Measurements from ENCODE around the gene TESK2. TPM values are rescaled to one million over a fixed set of nuclear protein-coding genes. Genes with fewer than 3 reads are reported as not detected.
"Not testable (repeated sequence)": the region's sequence is repeated elsewhere in the genome, so short reads cannot be mapped to it uniquely, and the experiment has no call there.

The TESK2 gene
- total and polyA plus RNA-seq, 12 donors, result 0.77 to 2.6 (median 1.3) TPM

DNA sequence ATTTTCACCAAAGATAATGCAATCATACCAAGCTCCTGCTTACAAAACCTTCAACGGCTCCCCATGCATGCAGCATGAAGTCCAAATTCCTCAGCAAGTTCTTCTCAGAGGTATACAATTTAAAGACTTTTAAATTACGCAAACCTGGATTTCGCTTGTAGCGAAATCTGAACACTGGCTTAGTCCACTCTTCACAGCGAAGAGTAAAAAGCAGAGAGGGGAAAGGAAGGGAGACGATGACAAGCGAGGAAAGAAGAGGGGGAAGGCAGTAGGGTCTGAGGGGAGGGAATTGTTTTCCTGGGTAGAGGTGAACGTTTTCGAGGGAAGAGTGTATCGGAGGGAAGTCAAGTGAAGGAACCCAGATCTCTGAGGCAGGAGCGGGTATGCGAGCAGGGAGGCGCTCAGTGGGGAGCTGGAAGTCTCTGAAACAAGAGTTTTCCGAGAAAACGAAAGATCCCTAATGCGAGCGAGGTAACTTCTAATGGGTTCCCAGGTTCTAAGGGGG, 790 bp downstream of the TESK2 start:
- intact Hi-C loops (cut with DNase I), result loop anchor here in 9 of 10 donors (2.0 to 10.0 kb wide), 6 partner anchors 128 to 478 kb away; partner anchors contain the start of genes HECTD3 (in 8 of the 9) and UROD (in 8 of the 9)
- no peak for ATAC-seq

DNA sequence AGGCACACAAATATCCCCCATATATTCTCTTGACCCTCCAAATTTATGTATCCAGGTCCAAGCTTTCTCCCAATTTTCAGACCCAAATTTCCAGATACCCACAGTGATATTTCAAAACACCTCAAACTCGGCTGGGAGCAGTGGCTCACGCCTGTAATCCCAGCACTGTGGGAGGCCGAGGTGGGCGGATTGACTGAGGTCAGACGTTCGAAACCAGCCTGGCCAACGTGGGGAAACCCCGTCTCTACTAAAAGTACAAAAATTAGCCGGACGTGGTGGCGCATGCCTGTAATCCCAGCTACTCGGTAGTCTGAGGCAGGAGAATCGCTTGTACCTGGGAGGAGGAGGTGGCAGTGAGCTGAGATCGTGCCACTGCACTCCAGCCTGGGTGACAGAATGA, 1.6 kb downstream of the TESK2 start:
- Histone ChIP-seq H3K4me1 (peaks cover 0 to 29% (median 10%) of the 10 kb centered on the region in 9 donors), H3K4me3 (peak overlapping the region in 3 of 10 donors; percentile 85 to 95 (median 87))
- H3K27ac ChIP-seq; intact Hi-C loops (cut with DNase I); H3K36me3 ChIP-seq; DNase-seq; ATAC-seq; H3K27me3 ChIP-seq; H3K9me3 ChIP-seq: not testable (repeated sequence)
- WGBS, 2 donors, result 80 to 82% methylated on average over 14 of the region's 14 CpGs

More for the DNA sequence above, 790 bp downstream of the TESK2 start:
- DNase-seq, result no peak
- TF ChIP-seq, protein P1, sequence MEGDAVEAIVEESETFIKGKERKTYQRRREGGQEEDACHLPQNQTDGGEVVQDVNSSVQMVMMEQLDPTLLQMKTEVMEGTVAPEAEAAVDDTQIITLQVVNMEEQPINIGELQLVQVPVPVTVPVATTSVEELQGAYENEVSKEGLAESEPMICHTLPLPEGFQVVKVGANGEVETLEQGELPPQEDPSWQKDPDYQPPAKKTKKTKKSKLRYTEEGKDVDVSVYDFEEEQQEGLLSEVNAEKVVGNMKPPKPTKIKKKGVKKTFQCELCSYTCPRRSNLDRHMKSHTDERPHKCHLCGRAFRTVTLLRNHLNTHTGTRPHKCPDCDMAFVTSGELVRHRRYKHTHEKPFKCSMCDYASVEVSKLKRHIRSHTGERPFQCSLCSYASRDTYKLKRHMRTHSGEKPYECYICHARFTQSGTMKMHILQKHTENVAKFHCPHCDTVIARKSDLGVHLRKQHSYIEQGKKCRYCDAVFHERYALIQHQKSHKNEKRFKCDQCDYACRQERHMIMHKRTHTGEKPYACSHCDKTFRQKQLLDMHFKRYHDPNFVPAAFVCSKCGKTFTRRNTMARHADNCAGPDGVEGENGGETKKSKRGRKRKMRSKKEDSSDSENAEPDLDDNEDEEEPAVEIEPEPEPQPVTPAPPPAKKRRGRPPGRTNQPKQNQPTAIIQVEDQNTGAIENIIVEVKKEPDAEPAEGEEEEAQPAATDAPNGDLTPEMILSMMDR (IDR thresholded peaks at IDR 0.05), result no peak
- Histone ChIP-seq H3K27ac (peak overlapping the region in 9 of 10 donors; percentile 35 to 83 (median 76)), H3K36me3 (peaks cover 0 to 15% (median 0%) of the 10 kb centered on the region in 9 donors), H3K4me3 (peak overlapping the region; percentile 62 to 96 (median 86)), H3K27me3 (no peaks in the 10 kb centered on the region), H3K9me3 (no peaks in the 10 kb centered on the region), H3K4me1 (peaks cover 0 to 29% (median 10%) of the 10 kb centered on the region in 9 donors)
- WGBS, 2 donors, result 3 to 4% methylated on average over 17 of the region's 17 CpGs

DNA sequence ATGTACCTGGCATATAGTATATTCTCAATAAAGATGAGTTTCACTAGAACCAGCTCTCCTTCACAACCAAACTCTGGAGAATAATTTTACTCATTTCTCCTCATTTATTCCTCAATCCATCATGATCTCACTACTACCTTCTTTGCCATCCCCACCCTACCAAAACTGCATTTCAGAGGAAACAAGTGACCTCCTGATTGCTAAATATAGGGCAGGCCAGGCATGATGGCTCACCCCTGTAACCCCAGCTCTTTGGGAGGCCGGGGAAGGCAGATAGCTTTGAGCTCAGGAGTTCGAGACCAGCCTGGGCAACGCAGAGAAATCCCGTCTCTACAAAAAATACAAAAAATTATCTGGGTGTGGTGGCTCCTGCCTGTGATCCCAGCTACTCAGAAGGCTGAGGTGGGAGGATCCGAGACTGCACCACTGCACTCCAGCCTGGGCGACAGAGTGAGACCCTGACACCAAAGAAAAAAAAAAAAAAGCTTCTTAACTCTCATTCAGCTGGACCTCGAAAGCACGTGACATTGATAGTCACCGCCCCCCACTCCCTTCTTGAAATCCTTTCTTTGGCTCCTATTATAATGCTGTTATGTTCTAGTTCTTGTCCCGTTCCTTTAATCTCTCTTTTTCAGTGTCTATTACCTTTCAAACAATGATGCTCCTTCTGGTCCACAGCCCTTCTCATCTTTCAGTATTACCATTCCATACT, 2.1 kb downstream of the TESK2 start:
- TF ChIP-seq, protein P1 (IDR thresholded peaks at IDR 0.05), result no peak
- H3K4me3 ChIP-seq, result no peak overlapping the region
- intact Hi-C loops (cut with DNase I), result no loop called here
- H3K27ac ChIP-seq, result no peak overlapping the region
- WGBS, 2 donors, result 74 to 84% methylated on average over 10 of the region's 10 CpGs
- H3K36me3 ChIP-seq, result peaks cover 0 to 1% (median 0%) of the 10 kb centered on the region in 9 donors
- no peaks in the 10 kb centered on the region for H3K9me3 ChIP-seq
- DNase-seq (no peak), ATAC-seq (no peak)
- H3K4me1 ChIP-seq, result peaks cover 0 to 29% (median 10%) of the 10 kb centered on the region in 9 donors
- H3K27me3 ChIP-seq, result no peaks in the 10 kb centered on the region

DNA sequence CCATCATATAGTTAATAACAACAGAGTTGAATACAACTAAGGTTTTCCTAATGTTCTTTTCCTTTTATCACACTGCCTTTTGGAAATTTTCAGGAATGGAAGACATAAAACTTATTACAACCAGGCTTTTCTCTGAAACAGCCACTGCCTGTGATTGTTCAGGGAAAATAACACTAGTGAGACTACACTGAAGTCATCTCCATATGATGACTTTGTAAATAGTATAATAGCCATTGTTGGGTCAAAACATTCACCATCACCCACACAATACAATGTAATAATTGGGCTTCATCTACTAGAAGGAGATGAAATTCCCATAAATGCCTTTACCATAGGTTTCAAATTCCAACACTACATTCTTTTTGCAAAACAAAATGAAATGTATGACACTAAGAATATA, 5.0 kb downstream of the TESK2 start:
- Histone ChIP-seq H3K4me1 (peaks cover 0 to 20% (median 8%) of the 10 kb centered on the region in 9 donors), H3K9me3 (no peaks in the 10 kb centered on the region), H3K27ac (no peak overlapping the region), H3K4me3 (no peak overlapping the region), H3K36me3 (no peaks in the 10 kb centered on the region), H3K27me3 (no peaks in the 10 kb centered on the region)
- ATAC-seq, result no peak
- TF ChIP-seq, protein P1 (IDR thresholded peaks at IDR 0.05), result no peak
- intact Hi-C loops (cut with DNase I), result no loop called here
- DNase-seq, result no peak

Data from heart right ventricle (tissue), 16 donors.